Fibroblast of villous mesenchyme (primary cell): ENCODE data around the gene LIF. TPM values are rescaled to one million over a fixed set of nuclear protein-coding genes. Genes with fewer than 3 reads are reported as not detected.

Source experiments
- DNase-seq: peaks from one replicate; pipeline ENCODE4 v3.0.0-alpha.2; 2010; ENCODE audit warnings: low read depth
- H3K4me3 ChIP-seq: 2 replicates; pipeline ENCODE4 v1.5.1; 2011; ENCODE audit warnings: low read depth, mild to moderate bottlenecking, low read length
- total RNA-seq: library from RNA; depleted of rRNA; stranded (reverse); fragments of >200 nt; gene quantifications from 2 replicates; pipeline ENCODE4 v1.2.3, GENCODE V29; 2012
- TF ChIP-seq, protein P1 (sequence below): IDR thresholded peaks from 2 replicates; pipeline ENCODE4 v1.5.1; 2012; ENCODE audit warnings: low read depth, mild to moderate bottlenecking, low read length; ENCODE audit not compliant: insufficient read depth

LIF gene
- total RNA-seq, 1 donor = 7.8 TPM

DNA sequence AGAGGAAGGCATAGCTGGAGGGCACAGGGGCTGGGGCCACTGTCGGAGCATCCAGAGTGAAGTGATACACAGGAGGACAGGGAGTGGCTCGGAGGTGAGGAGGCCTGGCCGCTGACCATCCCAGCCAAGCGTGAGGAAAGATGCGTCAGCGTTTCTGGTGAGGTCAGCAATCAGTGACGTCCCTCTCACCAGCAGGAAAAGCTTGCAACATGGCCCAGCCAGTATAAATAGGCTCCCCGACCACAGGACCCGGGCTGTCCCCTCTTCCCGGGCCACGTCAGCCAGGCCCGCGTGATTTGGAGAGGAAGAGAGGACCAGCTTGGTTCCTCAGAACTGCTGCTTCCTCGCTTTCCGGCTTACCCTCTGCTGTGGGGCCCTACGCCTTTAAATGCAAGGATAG is 24.3 kb upstream of the LIF start:
- no peak overlapping the region for H3K4me3 ChIP-seq
- no peak for DNase-seq
- TF ChIP-seq, protein P1, sequence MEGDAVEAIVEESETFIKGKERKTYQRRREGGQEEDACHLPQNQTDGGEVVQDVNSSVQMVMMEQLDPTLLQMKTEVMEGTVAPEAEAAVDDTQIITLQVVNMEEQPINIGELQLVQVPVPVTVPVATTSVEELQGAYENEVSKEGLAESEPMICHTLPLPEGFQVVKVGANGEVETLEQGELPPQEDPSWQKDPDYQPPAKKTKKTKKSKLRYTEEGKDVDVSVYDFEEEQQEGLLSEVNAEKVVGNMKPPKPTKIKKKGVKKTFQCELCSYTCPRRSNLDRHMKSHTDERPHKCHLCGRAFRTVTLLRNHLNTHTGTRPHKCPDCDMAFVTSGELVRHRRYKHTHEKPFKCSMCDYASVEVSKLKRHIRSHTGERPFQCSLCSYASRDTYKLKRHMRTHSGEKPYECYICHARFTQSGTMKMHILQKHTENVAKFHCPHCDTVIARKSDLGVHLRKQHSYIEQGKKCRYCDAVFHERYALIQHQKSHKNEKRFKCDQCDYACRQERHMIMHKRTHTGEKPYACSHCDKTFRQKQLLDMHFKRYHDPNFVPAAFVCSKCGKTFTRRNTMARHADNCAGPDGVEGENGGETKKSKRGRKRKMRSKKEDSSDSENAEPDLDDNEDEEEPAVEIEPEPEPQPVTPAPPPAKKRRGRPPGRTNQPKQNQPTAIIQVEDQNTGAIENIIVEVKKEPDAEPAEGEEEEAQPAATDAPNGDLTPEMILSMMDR = no peak

- DNase-seq = no peak
- H3K4me3 ChIP-seq = no peak overlapping the region
- TF ChIP-seq, protein P1 = no peak
Observed at GRCh38 chr22:30268331-30268730, 21.8 kb upstream of the LIF start.

- H3K4me3 ChIP-seq = no peak overlapping the region
- TF ChIP-seq, protein P1 = no peak
- DNase-seq = no peak
Observed at GRCh38 chr22:30267382-30268302, 21.1 kb upstream of the LIF start.

DNA sequence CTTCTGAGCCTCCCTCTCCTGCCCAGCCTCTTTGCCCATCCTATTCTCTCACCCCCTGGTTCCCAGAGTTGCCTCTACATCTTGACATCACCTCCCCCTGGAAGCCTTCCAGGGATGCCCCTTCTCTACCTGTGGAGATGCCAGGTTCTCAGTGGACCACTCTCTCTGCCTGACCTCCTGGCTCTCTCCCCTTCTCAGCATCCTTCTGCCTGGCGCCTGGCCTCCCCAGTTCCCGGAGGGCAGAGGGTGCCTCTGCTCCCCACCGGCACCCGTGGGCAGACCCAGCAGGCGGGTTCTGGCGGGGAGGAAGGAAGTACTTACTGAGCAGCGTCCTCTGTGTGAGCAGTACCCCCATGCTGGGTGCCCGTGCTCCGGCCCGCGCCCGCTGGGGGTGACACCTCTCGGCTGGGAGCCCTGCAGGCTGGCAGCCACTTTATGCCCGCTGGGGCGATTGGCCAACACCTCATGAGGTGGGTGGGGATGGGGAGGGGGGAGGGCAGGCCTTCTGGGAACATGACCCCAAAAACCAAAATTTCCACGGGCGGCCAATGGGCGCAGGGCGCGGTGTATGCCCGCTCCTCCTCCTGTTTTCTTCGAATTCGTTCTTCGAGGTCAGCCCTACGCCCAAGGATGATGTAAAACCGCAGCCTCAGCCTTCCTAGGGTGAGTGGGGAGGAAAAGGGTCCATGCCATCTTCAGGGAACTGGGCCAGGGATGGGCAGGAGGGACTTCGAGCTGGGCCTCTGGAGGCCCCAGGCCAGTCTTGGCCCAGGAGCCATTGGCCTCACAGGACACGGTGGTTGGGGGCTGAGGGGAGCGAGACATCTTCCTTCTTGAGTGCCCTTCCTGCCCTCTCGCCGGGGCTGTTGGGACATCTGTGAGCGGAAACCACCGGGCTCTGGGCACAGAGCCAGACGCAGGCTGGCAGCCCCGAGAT is 20.2 kb upstream of the LIF start, which contains the start of gene OSM:
OSM (minus strand) TSS at position 407 of the 937 bp plus-strand sequence; CDS start at position 355, 52 bp downstream.
- DNase-seq = no peak
- no peak within 1 kb of the TSS for H3K4me3 ChIP-seq
- TF ChIP-seq, protein P1 = no peak

DNA sequence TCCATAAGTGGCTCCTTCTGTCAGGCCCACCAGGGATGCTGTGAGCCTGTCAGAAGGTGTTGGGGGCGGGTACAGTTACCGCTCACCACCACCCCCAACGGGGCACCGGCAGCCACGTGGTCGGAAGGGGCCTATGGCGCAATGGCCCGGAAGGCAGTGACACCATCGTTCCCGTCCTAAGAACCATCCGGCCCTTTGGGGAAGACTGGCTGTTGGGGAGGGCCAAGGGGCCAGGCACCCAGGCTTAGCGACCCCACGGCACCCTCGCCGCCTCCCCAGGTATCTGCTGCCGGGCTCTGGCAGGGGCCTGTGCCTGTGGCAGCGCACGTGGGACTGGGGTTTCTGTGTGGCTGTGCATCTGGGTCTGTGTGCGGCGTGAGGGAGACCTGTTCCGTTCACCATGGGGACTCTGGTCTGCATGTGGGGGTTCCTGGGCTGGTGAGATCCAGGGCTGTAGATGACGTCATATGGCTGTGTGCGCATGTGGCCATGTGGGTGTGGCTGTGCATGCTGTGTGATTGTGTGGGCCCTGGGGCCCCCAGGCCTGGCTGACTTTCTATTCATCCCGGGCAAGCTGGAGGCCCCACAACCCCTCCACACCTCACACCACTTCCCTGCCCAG is 19.4 kb upstream of the LIF start:
- no peak for DNase-seq
- no peak overlapping the region for H3K4me3 ChIP-seq
- TF ChIP-seq, protein P1 = no peak

DNA sequence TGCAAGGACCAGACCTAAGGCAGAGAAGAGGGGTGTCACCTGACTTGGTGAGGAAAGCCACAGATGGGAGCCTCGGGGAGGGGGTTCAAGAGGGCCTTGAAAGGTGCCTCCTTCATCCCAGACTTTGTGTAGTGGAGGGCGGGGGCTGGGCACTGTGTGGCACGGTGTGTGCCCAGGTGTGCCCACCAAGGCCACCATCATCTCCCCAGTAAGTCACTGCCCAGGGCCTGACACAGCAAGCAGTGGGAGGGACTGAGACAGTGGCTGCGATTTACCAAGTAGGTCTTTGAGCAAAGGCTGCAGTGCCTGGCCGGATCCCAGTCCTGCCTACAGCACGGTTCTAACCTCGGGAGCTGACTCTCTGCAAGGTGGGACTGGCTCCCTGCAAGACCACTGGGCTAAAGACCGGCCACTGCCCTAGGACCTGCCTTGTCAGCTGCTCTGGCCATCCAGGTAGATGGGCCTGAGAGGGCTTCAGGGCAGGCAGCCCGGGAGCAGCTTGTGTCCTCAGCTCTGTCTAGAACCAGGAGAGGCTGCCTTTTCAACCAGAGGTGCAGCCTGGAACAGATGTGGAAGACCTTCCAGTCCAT is 18.7 kb upstream of the LIF start:
- TF ChIP-seq, protein P1 = no peak
- DNase-seq = no peak
- H3K4me3 ChIP-seq = no peak overlapping the region
